Astrocyte (in vitro differentiated cells and primary cell): ENCODE results near the gene KREMEN1. TPM values are rescaled to one million over a fixed set of nuclear protein-coding genes. Genes with fewer than 3 reads are reported as not detected.

Experiments used
- DNase-seq: peaks from one replicate; pipeline ENCODE4 v3.0.0-alpha.2; 2010; ENCODE audit warnings: low read depth
- FAIRE-seq: peaks from 2 replicates; lab custom pipeline; 2011; peaks lifted over from hg19 to GRCh38; lab: Jason Lieb, UNC
- H2AFZ ChIP-seq: 2 replicates; pipeline ENCODE4 v1.6.0; 2012; ENCODE audit warnings: low read depth, low read length, inconsistent platforms
- H3K27ac ChIP-seq: 2 replicates; pipeline ENCODE4 v1.5.1; 2011; ENCODE audit warnings: low read depth, low read length, inconsistent platforms
- H3K27me3 ChIP-seq: 2 replicates; pipeline ENCODE4 v1.6.0; 2011; ENCODE audit warnings: low read length, inconsistent platforms; ENCODE audit not compliant: insufficient read depth
- H3K36me3 ChIP-seq: 2 replicates; pipeline ENCODE4 v1.5.1; 2011; ENCODE audit warnings: low read length, inconsistent platforms; ENCODE audit not compliant: insufficient read depth
- H3K4me1 ChIP-seq: 2 replicates; pipeline ENCODE4 v1.5.1; 2011; ENCODE audit warnings: low read length, inconsistent platforms; ENCODE audit not compliant: insufficient read depth
- H3K4me2 ChIP-seq: 2 replicates; pipeline ENCODE4 v1.6.0; 2012; ENCODE audit warnings: low read length, inconsistent platforms
- H3K4me3 ChIP-seq: 2 replicates; pipeline ENCODE4 v1.5.1; 2011; ENCODE audit warnings: low read depth, mild to moderate bottlenecking, low read length, inconsistent platforms; ENCODE audit not compliant: insufficient read depth
- H3K79me2 ChIP-seq: 2 replicates; pipeline ENCODE4 v1.6.0; 2012; ENCODE audit warnings: mild to moderate bottlenecking, low read length, inconsistent platforms; ENCODE audit not compliant: insufficient read depth
- H3K9ac ChIP-seq: 2 replicates; pipeline ENCODE4 v1.6.0; 2012; ENCODE audit warnings: mild to moderate bottlenecking, low read length, inconsistent platforms
- H3K9me3 ChIP-seq: 2 replicates; pipeline ENCODE4 v1.5.1; 2012; ENCODE audit warnings: low read depth, mild to moderate bottlenecking, low read length, inconsistent platforms; ENCODE audit not compliant: insufficient read depth
- H4K20me1 ChIP-seq: 2 replicates; pipeline ENCODE4 v1.6.0; 2012; ENCODE audit warnings: low read length, inconsistent platforms; ENCODE audit not compliant: insufficient read depth
- H3K27ac Mint-ChIP-seq: one replicate; pipeline ENCODE4 v1.8.0; 2021; ENCODE audit warnings: mild to moderate bottlenecking, mixed read lengths; ENCODE audit not compliant: unreplicated experiment
- H3K27me3 Mint-ChIP-seq: one replicate; pipeline ENCODE4 v1.8.0; 2021; ENCODE audit warnings: low read depth, mixed read lengths; ENCODE audit not compliant: unreplicated experiment
- H3K36me3 Mint-ChIP-seq: one replicate; pipeline ENCODE4 v1.8.0; 2021; ENCODE audit warnings: low read depth, mixed read lengths; ENCODE audit not compliant: unreplicated experiment
- H3K4me1 Mint-ChIP-seq: one replicate; pipeline ENCODE4 v1.8.0; 2021; ENCODE audit warnings: low read depth, mixed read lengths; ENCODE audit not compliant: unreplicated experiment
- H3K4me3 Mint-ChIP-seq: one replicate; pipeline ENCODE4 v1.8.0; 2021; ENCODE audit warnings: mild to moderate bottlenecking, moderate library complexity, mixed read lengths; ENCODE audit not compliant: unreplicated experiment
- H3K9me3 Mint-ChIP-seq: one replicate; pipeline ENCODE4 v1.8.0; 2021; ENCODE audit warnings: mild to moderate bottlenecking, mixed read lengths; ENCODE audit not compliant: unreplicated experiment
- EZH2 ChIP-seq: IDR thresholded peaks from 2 replicates; pipeline ENCODE4 v1.6.1; 2012; ENCODE audit warnings: mild to moderate bottlenecking, low read length, inconsistent platforms; ENCODE audit not compliant: insufficient read depth
- total RNA-seq: library from RNA; stranded (reverse); gene quantifications from 2 replicates; pipeline ENCODE4 v1.2.1, GENCODE V29; 2021
- TF ChIP-seq, protein P1 (sequence below): IDR thresholded peaks from 2 replicates; pipeline ENCODE4 v1.5.1; 2011; ENCODE audit warnings: low read depth, mild to moderate bottlenecking, inconsistent platforms, low read length, moderate library complexity; ENCODE audit not compliant: insufficient read depth

The KREMEN1 gene
- total RNA-seq, 1 donor from 2014 or later: 3.3 TPM

DNA sequence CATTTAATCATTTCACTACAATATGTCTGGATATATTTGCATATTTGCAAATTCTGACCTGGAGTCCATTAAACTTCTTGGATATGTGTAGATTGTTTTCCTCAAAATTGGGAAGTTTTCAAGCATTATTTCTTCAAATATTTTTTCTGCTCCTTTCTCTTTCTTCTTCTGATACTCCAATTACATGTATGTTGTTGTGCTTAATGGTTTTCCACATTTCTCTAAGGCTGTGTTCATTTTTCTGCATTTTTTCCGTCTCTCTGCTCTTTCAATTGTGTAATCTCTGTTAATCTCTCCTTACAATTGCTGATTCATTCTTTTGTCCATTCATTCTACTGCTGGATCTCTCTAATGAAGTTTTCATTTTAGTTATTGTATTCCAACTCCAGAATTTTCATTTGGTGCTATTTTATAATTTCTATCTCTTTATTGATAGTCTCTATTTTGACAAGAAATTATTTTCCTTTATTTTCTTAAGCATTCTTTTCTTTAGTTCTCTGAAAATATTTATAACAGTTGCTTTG is 102.5 kb downstream of the KREMEN1 start:
- DNase-seq: no peak

DNA sequence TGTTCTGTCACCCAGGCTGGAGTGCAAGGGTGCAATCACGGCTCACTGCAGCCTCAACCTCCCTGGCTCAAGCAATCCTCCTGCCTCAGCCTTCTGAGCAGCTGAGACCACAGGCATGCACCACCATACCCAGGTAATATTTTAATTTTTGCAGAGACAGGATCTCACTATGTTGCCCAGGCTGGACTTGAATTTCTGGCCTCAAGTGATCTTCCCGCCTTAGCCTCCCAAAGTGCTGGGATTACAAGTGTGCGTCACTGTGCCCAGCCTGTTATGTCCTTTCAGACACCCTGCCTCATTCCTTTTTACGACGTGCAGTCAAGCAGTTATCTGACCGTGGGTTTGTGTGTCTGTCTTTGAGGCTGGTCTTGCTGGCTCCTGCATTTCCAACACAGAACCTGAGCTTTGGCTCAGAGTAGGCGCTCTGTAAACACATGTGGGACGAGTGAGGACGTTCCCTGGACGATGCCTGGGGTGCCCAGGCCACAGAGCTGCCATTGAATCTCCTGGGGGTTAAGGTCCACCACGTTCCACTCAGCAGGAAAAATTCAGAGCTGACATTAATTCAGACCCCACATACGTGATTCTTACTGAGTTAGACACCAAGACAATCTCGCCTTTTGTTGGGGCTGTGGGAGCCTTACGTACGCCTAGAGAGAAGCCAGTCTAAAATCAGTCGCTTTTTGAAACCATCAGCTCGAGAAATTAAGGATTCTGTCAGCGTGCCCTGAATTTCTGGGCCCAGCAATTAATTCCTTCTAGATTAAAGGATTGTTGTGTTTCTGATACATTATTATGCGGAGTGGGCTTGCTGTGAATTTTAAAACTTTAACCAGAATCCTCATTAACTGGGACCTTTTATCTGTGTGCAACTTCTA is 111.4 kb downstream of the KREMEN1 start:
- H3K27ac Mint-ChIP-seq: no peak overlapping the region
- H3K4me3 Mint-ChIP-seq: no peak overlapping the region
- Histone ChIP-seq H4K20me1 (no peaks in the 10 kb centered on the region), H3K4me1 (no peaks in the 10 kb centered on the region), H3K9me3 (no peaks in the 10 kb centered on the region), H3K79me2 (no peaks in the 10 kb centered on the region), H3K9ac (no peak overlapping the region), H3K36me3 (no peaks in the 10 kb centered on the region), H3K4me3 (no peak overlapping the region), H3K4me2 (no peak overlapping the region), H3K27me3 (no peaks in the 10 kb centered on the region), H3K27ac (no peak overlapping the region), H2AFZ (no peak overlapping the region)
- FAIRE-seq: no peak
- TF ChIP-seq EZH2: no peak
- TF ChIP-seq, protein P1, sequence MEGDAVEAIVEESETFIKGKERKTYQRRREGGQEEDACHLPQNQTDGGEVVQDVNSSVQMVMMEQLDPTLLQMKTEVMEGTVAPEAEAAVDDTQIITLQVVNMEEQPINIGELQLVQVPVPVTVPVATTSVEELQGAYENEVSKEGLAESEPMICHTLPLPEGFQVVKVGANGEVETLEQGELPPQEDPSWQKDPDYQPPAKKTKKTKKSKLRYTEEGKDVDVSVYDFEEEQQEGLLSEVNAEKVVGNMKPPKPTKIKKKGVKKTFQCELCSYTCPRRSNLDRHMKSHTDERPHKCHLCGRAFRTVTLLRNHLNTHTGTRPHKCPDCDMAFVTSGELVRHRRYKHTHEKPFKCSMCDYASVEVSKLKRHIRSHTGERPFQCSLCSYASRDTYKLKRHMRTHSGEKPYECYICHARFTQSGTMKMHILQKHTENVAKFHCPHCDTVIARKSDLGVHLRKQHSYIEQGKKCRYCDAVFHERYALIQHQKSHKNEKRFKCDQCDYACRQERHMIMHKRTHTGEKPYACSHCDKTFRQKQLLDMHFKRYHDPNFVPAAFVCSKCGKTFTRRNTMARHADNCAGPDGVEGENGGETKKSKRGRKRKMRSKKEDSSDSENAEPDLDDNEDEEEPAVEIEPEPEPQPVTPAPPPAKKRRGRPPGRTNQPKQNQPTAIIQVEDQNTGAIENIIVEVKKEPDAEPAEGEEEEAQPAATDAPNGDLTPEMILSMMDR: no peak
- H3K4me1 Mint-ChIP-seq: no peaks in the 10 kb centered on the region
- no peak for DNase-seq
- H3K27me3 Mint-ChIP-seq: peaks cover 20% of the 10 kb centered on the region
- no peaks in the 10 kb centered on the region for H3K36me3 Mint-ChIP-seq
- H3K9me3 Mint-ChIP-seq: no peaks in the 10 kb centered on the region

More for the DNA sequence above, 102.5 kb downstream of the KREMEN1 start:
- Mint-ChIP-seq H3K4me1 (no peaks in the 10 kb centered on the region), H3K36me3 (peaks cover 4% of the 10 kb centered on the region), H3K27ac (no peak overlapping the region), H3K27me3 (peaks cover 16% of the 10 kb centered on the region), H3K9me3 (peaks cover 14% of the 10 kb centered on the region), H3K4me3 (no peak overlapping the region)
- no peaks in the 10 kb centered on the region for H3K4me1 ChIP-seq
- H3K27ac ChIP-seq: no peak overlapping the region
- no peak for FAIRE-seq
- TF ChIP-seq EZH2: no peak
- TF ChIP-seq, protein P1: no peak
- H3K4me3 ChIP-seq: no peak overlapping the region
- peaks cover 3% of the 10 kb centered on the region for H3K9me3 ChIP-seq
- H3K36me3 ChIP-seq: no peaks in the 10 kb centered on the region
- no peak overlapping the region for H3K9ac ChIP-seq
- H4K20me1 ChIP-seq: no peaks in the 10 kb centered on the region
- no peaks in the 10 kb centered on the region for H3K27me3 ChIP-seq
- H3K79me2 ChIP-seq: no peaks in the 10 kb centered on the region
- H2AFZ ChIP-seq: no peak overlapping the region
- no peak overlapping the region for H3K4me2 ChIP-seq
